Neural progenitor cell (in vitro differentiated cells): ENCODE results near the gene TNFRSF9.

Experiments
- EZH2phosphoT487 ChIP-seq: fragments of 200-600 bp; sonication (generic); IDR thresholded peaks from 2 replicates; pipeline ENCODE4 v1.6.1; 2017; ENCODE audit warnings: antibody characterized with exemption
- TF ChIP-seq, protein P1 (sequence below): fragments of 200-600 bp; sonication (generic); IDR thresholded peaks from 2 replicates; pipeline ENCODE4 v1.5.1; 2017; ENCODE audit warnings: antibody characterized with exemption, mild to moderate bottlenecking

DNA sequence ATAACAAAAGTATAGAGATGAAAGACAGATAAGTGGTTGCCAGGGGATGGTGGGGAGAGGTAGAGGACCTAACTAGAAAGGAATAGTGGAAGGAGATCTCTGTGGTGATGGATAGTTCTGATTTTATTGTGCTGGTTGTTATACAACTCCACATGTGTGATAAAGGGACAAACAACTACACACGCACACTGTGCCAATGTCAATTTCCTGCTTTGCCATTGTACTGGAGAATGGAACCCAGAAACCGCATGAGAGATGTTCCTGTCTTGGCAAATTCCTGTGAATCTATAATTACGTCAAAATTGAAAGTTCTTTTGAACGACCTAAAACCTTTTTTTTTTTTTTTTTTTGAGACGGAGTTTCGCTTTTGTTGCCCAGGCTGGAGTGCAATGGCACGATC, 11.0 kb downstream of the TNFRSF9 start:
- TF ChIP-seq, protein P1, sequence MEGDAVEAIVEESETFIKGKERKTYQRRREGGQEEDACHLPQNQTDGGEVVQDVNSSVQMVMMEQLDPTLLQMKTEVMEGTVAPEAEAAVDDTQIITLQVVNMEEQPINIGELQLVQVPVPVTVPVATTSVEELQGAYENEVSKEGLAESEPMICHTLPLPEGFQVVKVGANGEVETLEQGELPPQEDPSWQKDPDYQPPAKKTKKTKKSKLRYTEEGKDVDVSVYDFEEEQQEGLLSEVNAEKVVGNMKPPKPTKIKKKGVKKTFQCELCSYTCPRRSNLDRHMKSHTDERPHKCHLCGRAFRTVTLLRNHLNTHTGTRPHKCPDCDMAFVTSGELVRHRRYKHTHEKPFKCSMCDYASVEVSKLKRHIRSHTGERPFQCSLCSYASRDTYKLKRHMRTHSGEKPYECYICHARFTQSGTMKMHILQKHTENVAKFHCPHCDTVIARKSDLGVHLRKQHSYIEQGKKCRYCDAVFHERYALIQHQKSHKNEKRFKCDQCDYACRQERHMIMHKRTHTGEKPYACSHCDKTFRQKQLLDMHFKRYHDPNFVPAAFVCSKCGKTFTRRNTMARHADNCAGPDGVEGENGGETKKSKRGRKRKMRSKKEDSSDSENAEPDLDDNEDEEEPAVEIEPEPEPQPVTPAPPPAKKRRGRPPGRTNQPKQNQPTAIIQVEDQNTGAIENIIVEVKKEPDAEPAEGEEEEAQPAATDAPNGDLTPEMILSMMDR = no peak
- TF ChIP-seq EZH2phosphoT487 = no peak
